HCT116 (cell line): ENCODE results near the gene ENOSF1. TPM values are rescaled to one million over a fixed set of nuclear protein-coding genes. Genes with fewer than 3 reads are reported as not detected.

ENCODE experiments used
- ATAC-seq: fragments of 200-7000 bp; cut with Tn5 transposase; 2 replicates; pipeline ENCODE4 v1.9.1; 2020; ENCODE audit warnings: mild to moderate bottlenecking, moderate library complexity
- BruUV-seq: library from RNA; stranded (reverse); fragments of 400-500 nt; replicated peaks from 2 replicates; lab custom pipeline; 2021; lab: Mats Ljungman, UMichigan
- CTCF ChIA-PET: fragments of 300-600 bp; sonication (Branson Sonifier 250); formaldehyde crosslinking; loops from one replicate; lab custom pipeline; 2021; ENCODE audit warnings: antibody characterized with exemption; lab: Charles Lee
- POLR2A ChIA-PET: fragments of 300-600, 350-600 bp; sonication (Branson Sonifier 250); formaldehyde crosslinking; loops from one replicate; lab custom pipeline; 2021; ENCODE audit warnings: antibody characterized with exemption; lab: Charles Lee
- RAD21 ChIA-PET, 2 experiments: fragments of 300-600 bp; sonication (Branson Sonifier 250); formaldehyde crosslinking; loops; one replicate each; lab custom pipeline; 2023; ENCODE audit warnings: low total read pairs in 2 of 2; ENCODE audit not compliant: uncharacterized antibody in 2 of 2, unreplicated experiment in 2 of 2, low non-redundant PET in 1 of 2; lab: Charles Lee
- DNase-seq: peaks from one replicate; pipeline ENCODE4 v3.0.0-alpha.2; 2010; ENCODE audit warnings: low read depth, low spot score
- H2AFZ ChIP-seq: fragments of 200-600 bp; shearing (Covaris generic), sonication (generic); 2 replicates; pipeline ENCODE4 v1.6.1; 2017; ENCODE audit warnings: low read depth, mixed run types, mixed read lengths, antibody characterized with exemption, low read length; ENCODE audit not compliant: poor library complexity, severe bottlenecking
- H3K27ac ChIP-seq: 2 replicates; pipeline ENCODE4 v1.5.1; 2012; ENCODE audit warnings: low read depth, low read length
- H3K27me3 ChIP-seq: fragments of 200-600 bp; sonication (generic); 2 replicates; pipeline ENCODE4 v1.6.1; 2016; ENCODE audit warnings: mixed run types, low read length, mixed read lengths; ENCODE audit not compliant: insufficient read depth
- H3K36me3 ChIP-seq, 2 experiments: fragments of 200-500 bp in 1 of 2; fragments of 200-600 bp in 1 of 2; sonication (Bioruptor generic) in 1 of 2; sonication (generic) in 1 of 2; 2 replicates each; pipeline versions ENCODE4 v1.5.1 to v1.6.1; 2014 to 2016; ENCODE audit warnings: low read length in 2 of 2, inconsistent platforms in 1 of 2, mixed read lengths in 1 of 2, mixed run types in 1 of 2; ENCODE audit not compliant: insufficient read depth in 2 of 2, control insufficient read depth in 1 of 2
- H3K4me1 ChIP-seq, 2 experiments: fragments of 200-600 bp in 1 of 2; sonication (generic) in 1 of 2; 2 replicates each; pipeline versions ENCODE4 v1.5.1 to v1.6.1; 2012 to 2017; ENCODE audit warnings: low read length in 2 of 2, inconsistent platforms in 1 of 2, mild to moderate bottlenecking in 1 of 2, mixed read lengths in 1 of 2, mixed run types in 1 of 2, moderate library complexity in 1 of 2; ENCODE audit not compliant: insufficient read depth in 2 of 2, control insufficient read depth in 1 of 2
- H3K4me2 ChIP-seq: fragments of 200-600 bp; sonication (generic); 2 replicates; pipeline ENCODE4 v1.6.1; 2017; ENCODE audit warnings: mixed run types, low read length, mixed read lengths
- H3K4me3 ChIP-seq, 2 experiments: fragments of 200-600 bp in 1 of 2; sonication (generic) in 1 of 2; replicated peaks in 1 of 2; 2 replicates each; pipeline ENCODE4 v1.5.1; 2011 to 2016; ENCODE audit warnings: low read length in 2 of 2, control low read depth in 1 of 2, low read depth in 1 of 2, mild to moderate bottlenecking in 1 of 2, mixed read lengths in 1 of 2, mixed run types in 1 of 2
- H3K79me2 ChIP-seq: fragments of 200-600 bp; sonication (generic); 2 replicates; pipeline ENCODE4 v1.6.1; 2017; ENCODE audit warnings: mild to moderate bottlenecking, mixed run types, low read length, moderate library complexity, mixed read lengths; ENCODE audit not compliant: insufficient read depth
- H3K9ac ChIP-seq: fragments of 200-600 bp; sonication (generic); 2 replicates; pipeline ENCODE4 v1.6.1; 2016; ENCODE audit warnings: low read length, mixed read lengths
- H3K9me2 ChIP-seq: fragments of 200-600 bp; sonication (generic), shearing (Covaris generic); 2 replicates; pipeline ENCODE4 v1.6.1; 2017; ENCODE audit warnings: mixed run types, mild to moderate bottlenecking, moderate library complexity; ENCODE audit not compliant: insufficient read depth
- H3K9me3 ChIP-seq, 2 experiments: fragments of 200-500 bp in 1 of 2; fragments of 200-600 bp in 1 of 2; sonication (Bioruptor generic) in 1 of 2; sonication (generic) in 1 of 2; 2 replicates each; pipeline ENCODE4 v1.6.1; 2014 to 2017; ENCODE audit warnings: low read length in 2 of 2, mixed read lengths in 2 of 2, inconsistent platforms in 1 of 2, low read depth in 1 of 2, mild to moderate bottlenecking in 1 of 2, mixed run types in 1 of 2, moderate library complexity in 1 of 2; ENCODE audit not compliant: control insufficient read depth in 1 of 2, insufficient read depth in 1 of 2
- H4K20me1 ChIP-seq: fragments of 200-600 bp; sonication (generic), shearing (Covaris generic); 2 replicates; pipeline ENCODE4 v1.6.1; 2017; ENCODE audit warnings: mixed run types, mild to moderate bottlenecking, moderate library complexity; ENCODE audit not compliant: insufficient read depth
- ATF3 ChIP-seq: IDR thresholded peaks from 2 replicates; pipeline ENCODE4 v1.6.1; 2012
- CTCF ChIP-seq, 3 experiments: fragments of 200-600 bp in 1 of 3; sonication (generic) in 1 of 3; IDR thresholded peaks in 2 of 3; conservative IDR thresholded peaks in 1 of 3; 2 replicates each; pipeline ENCODE4 v1.5.1; 2012 to 2017; ENCODE audit warnings: low read depth in 2 of 3, low read length in 2 of 3, antibody characterized with exemption in 1 of 3, borderline replicate concordance in 1 of 3, control low read depth in 1 of 3, mild to moderate bottlenecking in 1 of 3, mixed read lengths in 1 of 3, mixed run types in 1 of 3, moderate library complexity in 1 of 3; ENCODE audit not compliant: insufficient read depth in 1 of 3
- EGR1 ChIP-seq: IDR thresholded peaks from 2 replicates; pipeline ENCODE4 v1.6.1; 2012; ENCODE audit warnings: low read depth
- EZH2phosphoT487 ChIP-seq: fragments of 200-600 bp; IDR thresholded peaks from 2 replicates; pipeline ENCODE4 v1.6.1; 2018; ENCODE audit warnings: antibody characterized with exemption, borderline replicate concordance
- FOSL1 ChIP-seq: IDR thresholded peaks from 2 replicates; pipeline ENCODE4 v1.6.1; 2012; ENCODE audit warnings: low read depth
- POLR2A ChIP-seq: IDR thresholded peaks from 2 replicates; pipeline ENCODE4 v1.7.0; 2011; ENCODE audit warnings: borderline replicate concordance; ENCODE audit not compliant: insufficient read depth, insufficient read length; ENCODE audit errors: extremely low read depth
- REST ChIP-seq: IDR thresholded peaks from 2 replicates; pipeline ENCODE4 v1.6.1; 2012; ENCODE audit warnings: low read depth
- SIN3A ChIP-seq: IDR thresholded peaks from 2 replicates; pipeline ENCODE4 v1.6.1; 2012; ENCODE audit warnings: low read depth
- SP1 ChIP-seq: IDR thresholded peaks from 2 replicates; pipeline ENCODE4 v1.6.1; 2012; ENCODE audit warnings: low read depth
- TCF7L2 ChIP-seq: IDR thresholded peaks from 2 replicates; pipeline ENCODE4 v1.7.0; 2011; ENCODE audit warnings: borderline replicate concordance, inconsistent platforms; ENCODE audit not compliant: insufficient read depth, insufficient read length; ENCODE audit errors: extremely low read depth
- intact Hi-C: fragments of 100-400 bp; cut with micrococcal nuclease; formaldehyde crosslinking; loops from 2 replicates; pipeline ENCODE4 v1.10.0; 2022
- total RNA-seq: library from RNA; stranded (reverse); gene quantifications from one replicate; pipeline ENCODE4 v1.2.1, GENCODE V29; 2021; ENCODE audit not compliant: unreplicated experiment
- TF ChIP-seq, protein P1 (sequence below): IDR thresholded peaks from 2 replicates; pipeline ENCODE4 v1.6.1; 2012
- TF ChIP-seq, protein P2 (sequence below): IDR thresholded peaks from 2 replicates; pipeline ENCODE4 v1.6.1; 2011; ENCODE audit warnings: mild to moderate bottlenecking, low read length, moderate library complexity; ENCODE audit not compliant: insufficient replicate concordance; ENCODE audit errors: extremely low read depth

The ENOSF1 gene
- total RNA-seq, 1 experiment from 2014 or later: 90.0 TPM

DNA sequence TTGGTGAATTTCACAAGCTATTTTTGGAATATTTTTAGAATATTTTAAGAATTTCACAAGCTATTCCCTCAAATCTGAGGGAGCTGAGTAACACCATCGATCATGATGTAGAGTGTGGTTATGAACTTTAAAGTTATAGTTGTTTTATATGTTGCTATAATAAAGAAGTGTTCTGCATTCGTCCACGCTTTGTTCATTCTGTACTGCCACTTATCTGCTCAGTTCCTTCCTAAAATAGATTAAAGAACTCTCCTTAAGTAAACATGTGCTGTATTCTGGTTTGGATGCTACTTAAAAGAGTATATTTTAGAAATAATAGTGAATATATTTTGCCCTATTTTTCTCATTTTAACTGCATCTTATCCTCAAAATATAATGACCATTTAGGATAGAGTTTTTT lies 39.1 kb downstream of the ENOSF1 start:
- ChIA-PET CTCF (no interaction called here), RAD21 (no interaction called here), POLR2A (no interaction called here)
- Histone ChIP-seq H3K9me3 (no peaks in the 10 kb centered on the region), H3K4me3 (no peak overlapping the region), H4K20me1 (peaks cover 6% of the 10 kb centered on the region; the same call in 1 of the 2 replicates), H2AFZ (no peak overlapping the region), H3K4me1 (no peaks in the 10 kb centered on the region), H3K27me3 (no peaks in the 10 kb centered on the region), H3K9me2 (no peaks in the 10 kb centered on the region), H3K27ac (no peak overlapping the region), H3K9ac (no peak overlapping the region), H3K36me3 (peaks cover 58 to 62% of the 10 kb centered on the region in 2 experiments), H3K79me2 (peaks cover 28% of the 10 kb centered on the region), H3K4me2 (no peak overlapping the region)
- DNase-seq (no peak), ATAC-seq (no peak)
- no TSS peak for BruUV-seq
- TF ChIP-seq EZH2phosphoT487 (no peak), REST (no peak), ATF3 (no peak), EGR1 (no peak), TCF7L2 (no peak), SP1 (no peak), CTCF (IDR thresholded peaks at IDR 0.05 in 2 of 3, conservative IDR thresholded peaks at IDR 0.05 in 1 of 3; ENCODE audit: borderline replicate concordance in 1 of 3, insufficient read depth in 1 of 3, low read depth in 2 of 3, low read length in 2 of 3) (no peak), SIN3A (no peak), FOSL1 (no peak), POLR2A (no peak)
- TF ChIP-seq, protein P1, sequence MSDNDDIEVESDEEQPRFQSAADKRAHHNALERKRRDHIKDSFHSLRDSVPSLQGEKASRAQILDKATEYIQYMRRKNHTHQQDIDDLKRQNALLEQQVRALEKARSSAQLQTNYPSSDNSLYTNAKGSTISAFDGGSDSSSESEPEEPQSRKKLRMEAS: no peak
- TF ChIP-seq, protein P2, sequence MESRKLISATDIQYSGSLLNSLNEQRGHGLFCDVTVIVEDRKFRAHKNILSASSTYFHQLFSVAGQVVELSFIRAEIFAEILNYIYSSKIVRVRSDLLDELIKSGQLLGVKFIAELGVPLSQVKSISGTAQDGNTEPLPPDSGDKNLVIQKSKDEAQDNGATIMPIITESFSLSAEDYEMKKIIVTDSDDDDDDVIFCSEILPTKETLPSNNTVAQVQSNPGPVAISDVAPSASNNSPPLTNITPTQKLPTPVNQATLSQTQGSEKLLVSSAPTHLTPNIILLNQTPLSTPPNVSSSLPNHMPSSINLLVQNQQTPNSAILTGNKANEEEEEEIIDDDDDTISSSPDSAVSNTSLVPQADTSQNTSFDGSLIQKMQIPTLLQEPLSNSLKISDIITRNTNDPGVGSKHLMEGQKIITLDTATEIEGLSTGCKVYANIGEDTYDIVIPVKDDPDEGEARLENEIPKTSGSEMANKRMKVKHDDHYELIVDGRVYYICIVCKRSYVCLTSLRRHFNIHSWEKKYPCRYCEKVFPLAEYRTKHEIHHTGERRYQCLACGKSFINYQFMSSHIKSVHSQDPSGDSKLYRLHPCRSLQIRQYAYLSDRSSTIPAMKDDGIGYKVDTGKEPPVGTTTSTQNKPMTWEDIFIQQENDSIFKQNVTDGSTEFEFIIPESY: no peak
- intact Hi-C loops: no loop called here
